Measurements from ENCODE around the gene ZDHHC9.

Gene ZDHHC9

GRCh38 chrX:129771266-129771995, 72.3 kb downstream of the ZDHHC9 start:
- H4K20me1 ChIP-seq (ENCODE audit: insufficient read depth, low read length, poor library complexity, severe bottlenecking): no peaks in the 10 kb centered on the region
- H3K4me2 ChIP-seq (ENCODE audit: low read depth, low read length, poor library complexity, severe bottlenecking): peak overlapping the region; percentile 26
- H2AFZ ChIP-seq (ENCODE audit: low read length): no peak overlapping the region
- H3K4me3 ChIP-seq (ENCODE audit: low read length, poor library complexity, severe bottlenecking): no peak overlapping the region
- H3K4me1 ChIP-seq (ENCODE audit: insufficient read depth, low read length, poor library complexity, severe bottlenecking): peaks cover 82% of the 10 kb centered on the region
- TF ChIP-seq EZH2phosphoT487 (IDR thresholded peaks at IDR 0.05; ENCODE audit: borderline replicate concordance) (no peak), CTCF (conservative IDR thresholded peaks at IDR 0.05; ENCODE audit: low read length) (no peak)
- peaks cover 6% of the 10 kb centered on the region; the same call in 1 of the 2 replicates for H3F3A ChIP-seq (ENCODE audit: low read depth)
- H3K36me3 ChIP-seq (ENCODE audit: insufficient read depth, low read length): no peaks in the 10 kb centered on the region
- H3K27me3 ChIP-seq (ENCODE audit: insufficient read depth, low read length, poor library complexity, severe bottlenecking): no peaks in the 10 kb centered on the region
- no peaks in the 10 kb centered on the region for H3K9me2 ChIP-seq (replicated peaks; ENCODE audit: low read depth, low read length)
- peaks cover 19% of the 10 kb centered on the region; the same call in 1 of the 2 replicates for H3K79me2 ChIP-seq (ENCODE audit: insufficient read depth, low read length)
- H3K9me3 ChIP-seq (ENCODE audit: insufficient read depth, low read depth, low read length): no peaks in the 10 kb centered on the region
- peak overlapping the region; percentile 47 for H3K9ac ChIP-seq (ENCODE audit: low read depth, low read length, poor library complexity, severe bottlenecking)

- H4K20me1 ChIP-seq (ENCODE audit: insufficient read depth, low read length, poor library complexity, severe bottlenecking): no peaks in the 10 kb centered on the region
- no peaks in the 10 kb centered on the region for H3K9me2 ChIP-seq (replicated peaks; ENCODE audit: low read depth, low read length)
- peaks cover 76% of the 10 kb centered on the region for H3K4me1 ChIP-seq (ENCODE audit: insufficient read depth, low read length, poor library complexity, severe bottlenecking)
- H3K36me3 ChIP-seq (ENCODE audit: insufficient read depth, low read length): no peaks in the 10 kb centered on the region
- peak overlapping the region; percentile 61 for H3K4me3 ChIP-seq (ENCODE audit: low read length, poor library complexity, severe bottlenecking)
- no peaks in the 10 kb centered on the region for H3K27me3 ChIP-seq (ENCODE audit: insufficient read depth, low read length, poor library complexity, severe bottlenecking)
- TF ChIP-seq CTCF (conservative IDR thresholded peaks at IDR 0.05; ENCODE audit: low read length): no peak
- TF ChIP-seq EZH2phosphoT487 (IDR thresholded peaks at IDR 0.05; ENCODE audit: borderline replicate concordance): no peak
- peaks cover 19% of the 10 kb centered on the region; the same call in 1 of the 2 replicates for H3K79me2 ChIP-seq (ENCODE audit: insufficient read depth, low read length)
- H3K9me3 ChIP-seq (ENCODE audit: insufficient read depth, low read depth, low read length): no peaks in the 10 kb centered on the region
- H3F3A ChIP-seq (ENCODE audit: low read depth): peaks cover 6% of the 10 kb centered on the region; the same call in 1 of the 2 replicates
- H3K9ac ChIP-seq (ENCODE audit: low read depth, low read length, poor library complexity, severe bottlenecking): peak overlapping the region; percentile 91
- H2AFZ ChIP-seq (ENCODE audit: low read length): no peak overlapping the region
- H3K4me2 ChIP-seq (ENCODE audit: low read depth, low read length, poor library complexity, severe bottlenecking): peak overlapping the region; percentile 80
These were observed 74.1 kb downstream of the ZDHHC9 start for GRCh38 chrX:129769467-129770154.

GRCh38 chrX:129768586-129769466, 74.9 kb downstream of the ZDHHC9 start:
- Histone ChIP-seq H3K27me3 (ENCODE audit: insufficient read depth, low read length, poor library complexity, severe bottlenecking) (no peaks in the 10 kb centered on the region), H3K9ac (ENCODE audit: low read depth, low read length, poor library complexity, severe bottlenecking) (peak overlapping the region; percentile 91), H3F3A (ENCODE audit: low read depth) (peaks cover 6% of the 10 kb centered on the region; the same call in 1 of the 2 replicates), H3K9me3 (ENCODE audit: insufficient read depth, low read depth, low read length) (no peaks in the 10 kb centered on the region), H4K20me1 (ENCODE audit: insufficient read depth, low read length, poor library complexity, severe bottlenecking) (no peaks in the 10 kb centered on the region), H3K4me2 (ENCODE audit: low read depth, low read length, poor library complexity, severe bottlenecking) (peak overlapping the region; percentile 80), H3K4me1 (ENCODE audit: insufficient read depth, low read length, poor library complexity, severe bottlenecking) (peaks cover 70% of the 10 kb centered on the region), H3K4me3 (ENCODE audit: low read length, poor library complexity, severe bottlenecking) (peak overlapping the region; percentile 61), H3K9me2 (replicated peaks; ENCODE audit: low read depth, low read length) (no peaks in the 10 kb centered on the region), H3K79me2 (ENCODE audit: insufficient read depth, low read length) (peaks cover 19% of the 10 kb centered on the region; the same call in 1 of the 2 replicates), H2AFZ (ENCODE audit: low read length) (no peak overlapping the region), H3K36me3 (ENCODE audit: insufficient read depth, low read length) (no peaks in the 10 kb centered on the region)
- no peak for TF ChIP-seq CTCF (conservative IDR thresholded peaks at IDR 0.05; ENCODE audit: low read length)
- TF ChIP-seq EZH2phosphoT487 (IDR thresholded peaks at IDR 0.05; ENCODE audit: borderline replicate concordance): no peak
